C4-2B (cell line): Measurements from ENCODE around the gene TSSK6.

Experiments
- H3K27ac ChIP-seq: fragments of 450-650 bp; 2 replicates; pipeline ENCODE4 v1.5.1; 2017
- CTCF ChIP-seq: fragments of 450-650 bp; conservative IDR thresholded peaks from 2 replicates; pipeline ENCODE4 v1.5.1; 2017; ENCODE audit warnings: mild to moderate bottlenecking
- ZFX ChIP-seq: fragments of 450-650 bp; IDR thresholded peaks from 2 replicates; pipeline ENCODE4 v1.6.1; 2017

Gene TSSK6

GRCh38 chr19:19549804-19550464, 34.6 kb upstream of the TSSK6 start:
- TF ChIP-seq ZFX (no peak), CTCF (no peak)
- no peak overlapping the region for H3K27ac ChIP-seq

DNA sequence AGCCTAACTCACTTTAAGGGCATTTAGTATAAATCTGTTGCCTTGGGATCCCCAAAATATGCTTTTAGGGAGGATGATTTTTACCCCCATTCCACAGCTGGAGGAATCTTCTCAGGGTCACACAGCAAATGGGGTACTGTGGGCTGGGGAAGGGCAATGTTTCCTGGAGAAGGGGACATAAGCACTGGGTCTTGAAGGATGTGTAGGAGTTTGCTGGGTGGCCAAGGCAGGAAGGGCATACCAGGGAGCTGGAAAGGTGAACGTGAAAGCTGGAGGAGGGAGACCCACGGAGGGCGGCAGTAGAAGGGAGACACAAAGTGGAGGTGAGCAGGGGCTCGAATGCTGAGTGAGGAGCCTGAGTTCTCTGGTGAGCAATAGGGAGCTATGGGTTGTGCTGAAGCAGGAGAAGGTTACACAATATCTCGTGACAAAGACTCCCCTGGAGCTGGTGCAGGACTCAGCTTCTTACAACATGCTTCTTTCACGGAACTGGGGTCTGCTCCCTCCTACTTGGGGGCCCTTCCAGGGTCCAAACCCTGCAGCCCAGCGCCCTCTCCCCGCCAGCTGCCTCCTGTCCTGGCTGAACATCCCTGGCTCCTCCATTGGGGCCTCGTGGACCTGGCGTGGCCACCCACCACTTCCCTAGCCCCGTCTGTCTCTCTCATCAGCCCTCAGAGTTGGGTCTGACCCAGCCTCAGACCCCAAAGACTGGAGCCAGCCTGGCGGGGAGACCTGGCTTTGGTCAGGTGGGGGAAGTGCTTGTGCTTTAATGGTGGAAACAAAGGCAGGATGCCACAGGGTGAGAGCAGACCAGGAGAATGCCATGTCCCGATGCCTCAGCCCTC, 33.8 kb upstream of the TSSK6 start:
- H3K27ac ChIP-seq: no peak overlapping the region
- no peak for TF ChIP-seq CTCF
- no peak for TF ChIP-seq ZFX

- no peak overlapping the region for H3K27ac ChIP-seq
- TF ChIP-seq ZFX (no peak), CTCF (no peak)
These were observed 32.5 kb upstream of the TSSK6 start for GRCh38 chr19:19547674-19548336.

GRCh38 chr19:19546751-19547162, 31.4 kb upstream of the TSSK6 start:
- no peak overlapping the region for H3K27ac ChIP-seq
- no peak for TF ChIP-seq CTCF
- TF ChIP-seq ZFX: no peak

GRCh38 chr19:19545707-19546106, 30.4 kb upstream of the TSSK6 start:
- TF ChIP-seq ZFX: no peak
- no peak for TF ChIP-seq CTCF
- H3K27ac ChIP-seq: no peak overlapping the region

DNA sequence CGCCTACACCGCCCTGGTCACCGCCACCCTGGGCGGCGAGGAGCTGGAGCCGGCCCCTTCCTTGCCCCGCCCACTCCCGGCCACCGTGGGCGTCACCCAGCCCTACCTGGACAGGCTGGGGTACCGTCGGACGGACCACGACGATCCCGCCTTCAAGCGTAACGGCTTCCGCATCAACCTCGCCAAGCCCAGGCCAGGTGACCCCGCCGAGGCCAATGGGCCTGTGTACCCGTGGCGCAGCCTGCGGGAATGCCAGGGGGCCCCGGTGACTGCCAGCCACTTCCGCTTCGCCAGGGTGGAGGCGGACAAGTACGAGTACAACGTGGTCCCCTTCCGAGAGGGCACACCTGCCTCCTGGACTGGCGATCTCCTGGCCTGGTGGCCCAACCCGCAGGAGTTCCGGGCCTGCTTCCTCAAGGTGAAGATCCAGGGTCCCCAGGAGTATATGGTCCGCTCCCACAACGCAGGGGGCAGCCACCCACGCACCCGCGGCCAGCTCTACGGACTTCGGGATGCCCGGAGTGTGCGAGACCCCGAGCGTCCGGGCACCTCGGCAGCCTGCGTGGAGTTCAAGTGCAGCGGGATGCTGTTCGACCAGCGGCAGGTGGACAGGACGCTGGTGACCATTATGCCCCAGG, 29.7 kb upstream of the TSSK6 start:
- no peak overlapping the region for H3K27ac ChIP-seq
- TF ChIP-seq CTCF (no peak), ZFX (no peak)
